Caco-2 (cell line): ENCODE data around the gene TCTN1. TPM values are rescaled to one million over a fixed set of nuclear protein-coding genes. Genes with fewer than 3 reads are reported as not detected.

Experiments
- BruUV-seq: library from RNA; stranded (reverse); fragments of 400-500 nt; replicated peaks from 2 replicates; lab custom pipeline; 2021; lab: Mats Ljungman, UMichigan
- CTCF ChIA-PET: fragments of 300-600 bp; sonication (Branson Sonifier 250); formaldehyde crosslinking; loops from one replicate; lab custom pipeline; 2022; ENCODE audit warnings: antibody characterized with exemption; lab: Charles Lee
- POLR2A ChIA-PET: fragments of 300-600 bp; sonication (Branson Sonifier 250); formaldehyde crosslinking; loops from one replicate; lab custom pipeline; 2022; ENCODE audit warnings: antibody characterized with exemption; lab: Charles Lee
- DNase-seq, 2 experiments: peaks; one replicate each; pipeline versions ENCODE4 v3.0.0 to v3.0.0-alpha.2; 2020 to 2022
- H3K27me3 ChIP-seq: replicated peaks from 2 replicates; pipeline ENCODE4 v1.6.0; 2011; ENCODE audit warnings: low read length; ENCODE audit not compliant: control insufficient read depth, insufficient read depth
- H3K36me3 ChIP-seq: 2 replicates; pipeline ENCODE4 v1.5.1; 2011; ENCODE audit warnings: low read length; ENCODE audit not compliant: control insufficient read depth, insufficient read depth
- H3K4me1 ChIP-seq: fragments of 250-450 bp; sonication (Bioruptor Pico); 2 replicates; pipeline ENCODE4 v1.5.1; 2020; ENCODE audit warnings: mild to moderate bottlenecking
- H3K4me3 ChIP-seq: 2 replicates; pipeline ENCODE4 v1.5.1; 2011; ENCODE audit warnings: low read depth, mild to moderate bottlenecking, control low read depth, low read length
- H3K9me3 ChIP-seq: fragments of 250-450 bp; sonication (Bioruptor Pico); 2 replicates; pipeline ENCODE4 v1.5.1; 2020; ENCODE audit warnings: mild to moderate bottlenecking, moderate library complexity
- H3K27ac Mint-ChIP-seq: one replicate; pipeline ENCODE4 v1.8.0; 2022; ENCODE audit warnings: mixed read lengths; ENCODE audit not compliant: unreplicated experiment
- H3K27me3 Mint-ChIP-seq: one replicate; pipeline ENCODE4 v1.8.0; 2022; ENCODE audit warnings: mixed read lengths; ENCODE audit not compliant: insufficient read depth, unreplicated experiment
- H3K36me3 Mint-ChIP-seq: one replicate; pipeline ENCODE4 v1.8.0; 2022; ENCODE audit warnings: mild to moderate bottlenecking, mixed read lengths; ENCODE audit not compliant: insufficient read depth, unreplicated experiment
- H3K4me1 Mint-ChIP-seq: one replicate; pipeline ENCODE4 v1.8.0; 2022; ENCODE audit warnings: low read depth, mixed read lengths; ENCODE audit not compliant: unreplicated experiment
- H3K4me3 Mint-ChIP-seq: one replicate; pipeline ENCODE4 v1.8.0; 2022; ENCODE audit warnings: mild to moderate bottlenecking, moderate library complexity, mixed read lengths; ENCODE audit not compliant: unreplicated experiment
- H3K9me3 Mint-ChIP-seq: one replicate; pipeline ENCODE4 v1.8.0; 2022; ENCODE audit warnings: mixed read lengths; ENCODE audit not compliant: unreplicated experiment
- CTCF ChIP-seq, 2 experiments: fragments of 200-600 bp in 1 of 2; IDR thresholded peaks; 1 replicate in 1 of 2; 2 replicates in 1 of 2; pipeline versions ENCODE4 v1.5.1 to v1.8.0; 2011 to 2022; ENCODE audit warnings: antibody characterized with exemption in 1 of 2, control low read depth in 1 of 2, inconsistent platforms in 1 of 2, low read depth in 1 of 2, low read length in 1 of 2, mild to moderate bottlenecking in 1 of 2, moderate library complexity in 1 of 2; ENCODE audit not compliant: insufficient read depth in 1 of 2, severe bottlenecking in 1 of 2, unreplicated experiment in 1 of 2
- intact Hi-C: fragments of 100-400 bp; cut with micrococcal nuclease; formaldehyde crosslinking; loops from one replicate; pipeline ENCODE4 v1.10.0; 2022; ENCODE audit not compliant: unreplicated experiment
- total RNA-seq: library from RNA; stranded (reverse); gene quantifications from 2 replicates; pipeline ENCODE4 v1.2.3, GENCODE V29; 2022

The TCTN1 gene
- total RNA-seq, 1 experiment from 2014 or later: 13.8 TPM

- Mint-ChIP-seq H3K27ac (no peak overlapping the region), H3K27me3 (no peaks in the 10 kb centered on the region), H3K9me3 (no peaks in the 10 kb centered on the region), H3K4me3 (no peak overlapping the region), H3K4me1 (no peaks in the 10 kb centered on the region), H3K36me3 (no peaks in the 10 kb centered on the region)
- TF ChIP-seq CTCF (IDR thresholded peaks at IDR 0.05; ENCODE audit: insufficient read depth in 1 of 2, low read depth in 1 of 2, low read length in 1 of 2, severe bottlenecking in 1 of 2, unreplicated experiment in 1 of 2): no peak
- no peak for DNase-seq
- H3K36me3 ChIP-seq: no peaks in the 10 kb centered on the region
- no peaks in the 10 kb centered on the region for H3K9me3 ChIP-seq
- H3K4me1 ChIP-seq: no peaks in the 10 kb centered on the region
- BruUV-seq: no TSS peak
- ChIA-PET POLR2A (no interaction called here), CTCF (interaction anchor here (0.6 kb wide), 1 partner anchor 242 kb away, joined by 3 read pairs; no protein-coding TSS in a partner anchor)
- no peaks in the 10 kb centered on the region for H3K27me3 ChIP-seq
- no peak overlapping the region for H3K4me3 ChIP-seq
- intact Hi-C loops: no loop called here
These were observed 1.2 kb downstream of the TCTN1 start for GRCh38 chr12:110615171-110615570.

GRCh38 chr12:110616471-110617115 lies 2.7 kb downstream of the TCTN1 start:
- no peak overlapping the region for H3K27ac Mint-ChIP-seq
- Histone ChIP-seq H3K9me3 (no peaks in the 10 kb centered on the region), H3K36me3 (no peaks in the 10 kb centered on the region), H3K4me1 (no peaks in the 10 kb centered on the region), H3K27me3 (no peaks in the 10 kb centered on the region), H3K4me3 (no peak overlapping the region)
- ChIA-PET POLR2A (interaction anchor here (0.6 kb wide), 1 partner anchor 178 kb away, joined by 3 read pairs; no protein-coding TSS in a partner anchor), CTCF (interaction anchor here (1.0 kb wide), 1 partner anchor 167 kb away, joined by 7 read pairs; the partner anchor contains the start of gene ARPC3)
- H3K27me3 Mint-ChIP-seq: no peaks in the 10 kb centered on the region
- DNase-seq: no peak
- no TSS peak for BruUV-seq
- intact Hi-C loops: no loop called here
- H3K9me3 Mint-ChIP-seq: no peaks in the 10 kb centered on the region
- no peak overlapping the region for H3K4me3 Mint-ChIP-seq
- no peak for TF ChIP-seq CTCF (IDR thresholded peaks at IDR 0.05; ENCODE audit: insufficient read depth in 1 of 2, low read depth in 1 of 2, low read length in 1 of 2, severe bottlenecking in 1 of 2, unreplicated experiment in 1 of 2)
- no peaks in the 10 kb centered on the region for H3K36me3 Mint-ChIP-seq
- H3K4me1 Mint-ChIP-seq: no peaks in the 10 kb centered on the region

GRCh38 chr12:110619534-110619953 lies 5.6 kb downstream of the TCTN1 start:
- H3K27ac Mint-ChIP-seq: no peak overlapping the region
- no peak for DNase-seq
- CTCF ChIA-PET: no interaction called here
- no peaks in the 10 kb centered on the region for H3K9me3 Mint-ChIP-seq
- POLR2A ChIA-PET: interaction anchor here (0.6 kb wide), 1 partner anchor 1045 kb away, joined by 3 read pairs; no protein-coding TSS in a partner anchor
- Histone ChIP-seq H3K27me3 (no peaks in the 10 kb centered on the region), H3K4me3 (no peak overlapping the region), H3K36me3 (no peaks in the 10 kb centered on the region), H3K9me3 (no peaks in the 10 kb centered on the region), H3K4me1 (no peaks in the 10 kb centered on the region)
- no peak for TF ChIP-seq CTCF (IDR thresholded peaks at IDR 0.05; ENCODE audit: insufficient read depth in 1 of 2, low read depth in 1 of 2, low read length in 1 of 2, severe bottlenecking in 1 of 2, unreplicated experiment in 1 of 2)
- BruUV-seq: no TSS peak
- H3K36me3 Mint-ChIP-seq: no peaks in the 10 kb centered on the region
- H3K4me1 Mint-ChIP-seq: no peaks in the 10 kb centered on the region
- no peak overlapping the region for H3K4me3 Mint-ChIP-seq
- intact Hi-C loops: loop anchor here (1.0 kb wide), 1 partner anchor 79 kb away; no protein-coding TSS in a partner anchor
- H3K27me3 Mint-ChIP-seq: no peaks in the 10 kb centered on the region
